ENCODE measurements around the gene MCM8. TPM values are rescaled to one million over a fixed set of nuclear protein-coding genes. Genes with fewer than 3 reads are reported as not detected.

Gene MCM8
- total RNA-seq, 1 experiment from 2014 or later, result 38.0 TPM

DNA sequence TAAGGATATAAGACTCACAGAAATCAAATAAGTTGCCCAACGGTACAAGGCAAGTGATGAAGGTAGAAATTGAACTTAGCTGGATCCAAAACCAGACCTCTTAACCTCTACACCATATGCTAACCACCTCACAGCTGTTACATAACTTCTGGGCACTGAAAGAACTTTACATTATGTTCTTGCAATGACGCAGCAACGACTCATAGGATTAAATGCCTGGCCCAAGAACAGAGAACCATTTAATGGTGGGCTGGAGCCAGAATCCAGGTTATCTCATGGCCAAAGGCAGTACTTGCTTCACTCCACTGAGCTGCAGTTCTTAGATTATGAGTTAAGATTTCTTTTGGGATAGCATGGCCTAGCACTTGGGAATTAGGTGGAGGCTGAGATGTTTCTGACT, 4.5 kb upstream of the MCM8 start:
- DNase-seq (ENCODE audit: low read depth), result peak; percentile 41

DNA sequence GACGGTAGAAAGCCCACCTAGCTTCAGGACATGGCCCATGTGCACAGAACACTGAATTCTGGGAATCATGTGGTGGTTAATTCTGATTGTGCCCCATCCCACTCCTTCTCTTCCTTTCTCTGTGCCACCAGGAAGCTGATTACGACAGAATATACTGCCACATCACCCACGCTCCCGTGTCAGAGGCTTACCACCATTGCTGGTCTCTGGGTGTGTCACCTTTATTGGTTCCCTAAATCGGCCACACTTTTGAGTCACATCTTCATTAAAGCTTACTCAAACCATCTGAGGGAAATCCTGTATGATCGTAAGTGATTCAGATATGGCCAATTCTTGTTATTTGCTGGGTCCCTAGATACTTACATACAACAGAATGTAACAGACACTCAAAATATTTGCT, 3.2 kb upstream of the MCM8 start:
- DNase-seq (ENCODE audit: low read depth), result no peak

DNA sequence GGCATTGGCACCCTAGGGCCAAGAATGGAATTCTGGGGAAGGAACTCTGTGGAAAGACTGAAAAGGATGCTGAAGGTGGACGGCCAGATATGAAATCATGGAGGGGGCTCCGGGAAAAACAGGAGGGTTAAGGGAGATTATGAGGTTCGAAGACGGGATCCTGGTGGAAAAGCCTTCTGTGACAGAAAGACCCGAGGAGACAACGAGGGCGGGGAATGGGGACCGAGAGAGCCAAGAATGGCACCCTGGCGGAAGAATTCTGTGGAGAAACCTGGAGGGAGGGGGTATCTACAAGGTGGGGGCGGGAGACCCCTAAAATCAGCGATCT, 545 bp upstream of the MCM8 start:
- no peak for DNase-seq (ENCODE audit: low read depth)

DNA sequence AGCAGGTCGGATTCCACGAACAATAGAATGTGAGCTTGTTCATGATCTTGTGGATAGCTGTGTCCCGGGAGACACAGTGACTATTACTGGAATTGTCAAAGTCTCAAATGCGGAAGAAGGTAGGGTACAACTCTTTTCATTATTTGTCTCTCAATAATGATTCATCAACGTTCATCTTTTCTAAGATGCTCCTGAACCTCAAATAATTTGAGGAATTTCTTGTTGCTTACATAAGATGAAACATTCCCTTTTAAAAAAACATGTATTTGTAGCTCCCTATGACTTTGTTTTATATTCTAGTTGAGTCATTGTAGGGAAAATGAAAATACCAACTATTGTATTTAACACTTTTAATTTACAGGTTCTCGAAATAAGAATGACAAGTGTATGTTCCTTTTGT, 17.0 kb downstream of the MCM8 start:
- DNase-seq (ENCODE audit: low read depth), result no peak

DNA sequence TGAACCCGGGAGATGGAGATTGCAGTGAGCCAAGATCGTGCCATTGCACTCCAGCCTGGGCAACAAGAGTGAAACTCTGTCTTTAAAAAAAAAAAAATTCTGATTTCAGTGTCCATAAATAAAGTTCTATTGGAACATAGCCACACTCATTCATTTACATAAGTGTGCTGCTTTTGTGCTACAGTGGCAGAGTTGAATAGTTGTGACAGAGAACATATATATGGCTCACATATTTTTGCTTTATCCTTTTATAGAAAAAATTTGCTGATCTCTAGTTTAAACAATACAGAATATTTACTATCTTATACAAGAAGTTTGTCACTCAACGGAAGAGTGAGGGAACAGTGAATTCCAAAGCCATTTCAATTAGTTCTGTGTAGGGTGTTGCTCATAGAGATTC, 18.0 kb downstream of the MCM8 start:
- DNase-seq (ENCODE audit: low read depth), result no peak

DNA sequence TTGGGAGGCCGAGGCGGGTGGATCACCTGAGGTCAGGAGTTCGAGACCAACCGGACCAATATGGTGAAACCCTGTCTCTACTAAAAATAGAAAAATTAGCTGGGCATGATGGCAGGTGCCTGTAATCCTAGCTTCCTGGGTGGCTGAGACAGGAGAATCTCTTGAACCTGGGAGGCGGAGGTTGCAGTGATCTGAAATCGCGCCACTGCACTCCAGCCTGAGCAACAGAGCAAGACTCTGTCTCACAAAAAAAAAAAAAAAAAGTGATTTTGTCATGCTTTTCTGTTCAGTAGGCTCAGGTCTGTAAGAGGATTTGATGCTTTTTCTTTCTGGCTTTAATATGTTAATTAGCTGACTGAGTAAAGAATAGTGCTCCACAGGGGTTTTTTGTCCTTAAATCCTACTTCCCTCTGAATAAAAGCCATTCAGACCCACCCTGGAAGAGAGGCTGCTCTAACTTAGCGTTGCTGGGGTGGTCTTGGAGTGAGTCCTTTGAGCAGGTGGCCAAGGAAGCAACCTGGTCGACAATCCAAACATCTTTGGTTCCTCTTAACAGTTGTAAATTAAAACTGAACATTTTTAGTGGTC, 19.0 kb downstream of the MCM8 start:
- DNase-seq (ENCODE audit: low read depth), result no peak

DNA sequence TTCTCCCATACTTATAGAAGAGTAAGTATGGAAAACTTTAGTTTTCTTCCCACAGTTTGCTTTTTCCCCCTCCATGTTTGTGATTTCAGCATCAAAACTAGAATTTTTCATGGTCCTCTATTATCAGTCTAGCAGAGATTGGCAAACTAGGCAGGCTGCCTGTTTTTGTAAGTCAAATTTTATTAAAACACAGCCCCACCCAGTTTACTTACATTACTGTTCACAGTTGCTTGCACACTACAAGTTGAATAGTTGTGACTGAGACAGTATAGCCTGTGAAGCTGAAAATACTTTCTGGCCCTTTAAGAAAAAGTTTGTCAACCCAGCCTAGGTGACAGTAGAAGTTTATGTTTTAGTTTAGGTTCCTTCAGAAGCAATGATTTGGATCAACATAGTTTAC, 19.5 kb downstream of the MCM8 start:
- no peak for DNase-seq (ENCODE audit: low read depth)

DNA sequence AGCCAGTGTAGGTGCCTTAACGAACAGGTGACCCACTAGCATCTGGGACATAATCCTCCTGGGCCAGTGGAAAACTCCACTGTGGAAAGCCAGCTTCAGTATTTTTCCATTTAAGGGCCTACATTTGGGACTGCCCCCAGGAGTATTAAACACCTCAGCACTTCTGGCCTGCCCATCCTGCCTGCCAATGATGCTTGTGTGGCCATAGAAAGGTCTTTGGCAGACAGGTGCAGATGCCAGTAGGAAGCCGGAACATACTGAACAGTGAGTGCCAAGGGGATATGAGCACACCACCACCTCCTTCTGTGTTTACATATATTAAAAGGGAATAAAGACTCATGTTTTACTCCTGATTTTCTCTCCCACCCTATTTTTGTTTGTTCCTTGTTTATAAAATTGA, 19.9 kb downstream of the MCM8 start:
- DNase-seq (ENCODE audit: low read depth), result no peak

DNA sequence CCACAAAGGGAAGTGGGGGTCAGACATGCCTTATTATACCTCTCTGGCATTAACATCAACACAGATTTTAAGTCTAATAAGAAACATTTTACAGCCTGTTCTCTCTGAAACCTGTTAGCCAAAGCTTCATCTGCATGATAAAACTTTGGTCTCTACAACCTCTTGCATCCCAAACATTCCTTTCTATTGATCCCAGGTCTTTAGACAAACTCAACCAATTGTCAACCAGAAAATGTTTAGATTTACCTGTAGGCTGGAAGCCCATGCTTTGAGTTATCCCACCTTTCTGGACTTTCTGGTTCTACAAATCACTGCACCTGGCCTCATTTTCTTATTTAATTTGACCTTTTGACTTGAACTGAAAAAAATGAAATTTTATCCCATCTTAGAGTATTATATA, 20.8 kb downstream of the MCM8 start:
- DNase-seq (ENCODE audit: low read depth), result no peak

DNA sequence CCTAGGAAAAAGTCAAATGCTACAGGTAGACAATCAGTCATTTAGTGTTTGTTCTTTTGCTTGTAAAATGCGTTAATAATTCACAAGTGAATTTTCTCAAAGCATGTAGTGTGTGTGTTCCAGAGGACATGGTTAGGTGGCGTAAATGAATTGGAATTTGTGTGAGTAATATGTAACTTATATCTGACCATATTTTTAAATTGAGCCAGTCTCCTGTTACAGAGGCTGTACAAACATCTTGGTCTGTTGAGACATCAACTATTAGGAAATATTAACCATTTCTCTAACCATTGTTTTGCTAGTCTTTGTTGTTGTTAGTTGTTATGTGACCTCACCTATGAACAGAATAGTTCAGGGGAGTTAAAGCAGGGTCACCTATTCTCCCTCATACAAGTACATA, 22.7 kb downstream of the MCM8 start:
- no peak for DNase-seq (ENCODE audit: low read depth)

DNA sequence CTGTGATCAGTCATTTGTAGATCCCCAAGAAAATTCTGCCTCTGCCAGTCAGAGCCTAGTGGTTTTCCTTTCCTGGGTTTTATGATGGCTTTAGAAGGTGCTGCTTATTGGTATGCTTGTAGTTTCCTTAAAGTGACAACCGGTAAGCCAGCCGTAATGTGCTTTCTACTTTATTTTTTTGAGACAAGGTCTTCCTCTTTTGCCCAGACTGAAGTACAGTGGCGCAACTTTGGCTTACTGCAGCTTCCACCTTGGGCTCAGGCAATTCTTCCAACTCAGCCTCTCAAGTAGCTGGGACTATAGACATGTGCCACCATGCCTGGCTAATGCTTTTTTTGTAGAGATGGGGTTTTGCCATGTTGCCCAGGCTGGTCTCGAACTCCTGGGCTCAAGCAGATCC, 23.5 kb downstream of the MCM8 start:
- DNase-seq (ENCODE audit: low read depth), result no peak

DNA sequence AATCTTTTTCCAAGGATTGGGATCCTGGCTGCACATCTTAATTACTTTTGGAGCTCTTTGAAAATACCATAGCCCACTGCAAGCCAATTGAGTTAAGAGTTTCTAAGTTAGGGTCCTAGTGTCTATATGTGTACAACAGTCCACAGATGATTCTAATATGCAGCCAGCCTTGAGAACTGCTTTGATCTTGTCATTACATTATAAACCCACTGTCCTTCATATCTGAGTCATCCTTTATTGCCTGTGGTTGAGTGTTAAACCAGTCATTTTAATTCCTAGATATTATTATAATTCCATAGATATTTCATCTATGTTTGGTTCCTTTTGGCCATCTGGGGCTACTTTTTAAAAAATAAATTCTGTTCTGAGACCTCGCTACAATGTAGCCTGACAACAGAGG, 24.1 kb downstream of the MCM8 start:
- DNase-seq (ENCODE audit: low read depth), result no peak

DNA sequence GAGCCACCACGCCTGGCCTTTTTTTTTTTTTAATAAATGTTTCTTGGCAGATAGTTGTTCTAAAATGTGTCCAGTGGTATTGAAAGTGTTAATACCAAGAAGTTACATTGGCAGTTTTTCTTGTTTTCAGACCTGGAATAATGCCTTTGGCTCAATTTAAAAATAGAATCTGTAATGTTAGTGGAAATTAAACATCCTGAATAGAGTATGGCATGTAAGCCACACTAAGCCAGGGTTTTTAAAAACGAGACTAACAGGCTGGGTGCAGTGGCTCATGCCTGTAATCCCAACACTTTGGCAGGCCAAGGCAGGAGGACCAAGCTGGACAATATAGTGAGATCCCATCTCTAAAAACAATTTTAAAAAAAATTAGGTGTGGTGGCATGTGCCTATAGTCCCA, 25.3 kb downstream of the MCM8 start:
- no peak for DNase-seq (ENCODE audit: low read depth)

DNA sequence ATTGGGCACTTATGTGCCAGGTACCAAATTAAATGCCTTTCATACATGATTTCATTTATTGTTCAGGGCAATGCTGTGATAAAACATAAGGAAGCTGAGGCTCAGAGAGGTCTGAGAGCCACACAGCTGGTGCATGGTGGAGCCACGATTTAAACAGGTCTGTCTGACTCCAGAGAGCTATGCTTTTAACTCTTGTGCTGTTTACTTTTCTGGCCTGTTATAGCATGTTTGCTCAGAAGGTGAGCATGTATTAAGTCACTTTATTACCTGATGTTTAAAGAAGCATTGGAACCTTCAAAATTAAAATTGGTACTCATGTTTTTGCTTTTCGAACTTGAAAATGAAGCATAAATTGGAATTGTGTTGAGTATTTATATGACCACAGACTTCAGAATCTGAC, 26.8 kb downstream of the MCM8 start:
- DNase-seq (ENCODE audit: low read depth), result no peak

DNA sequence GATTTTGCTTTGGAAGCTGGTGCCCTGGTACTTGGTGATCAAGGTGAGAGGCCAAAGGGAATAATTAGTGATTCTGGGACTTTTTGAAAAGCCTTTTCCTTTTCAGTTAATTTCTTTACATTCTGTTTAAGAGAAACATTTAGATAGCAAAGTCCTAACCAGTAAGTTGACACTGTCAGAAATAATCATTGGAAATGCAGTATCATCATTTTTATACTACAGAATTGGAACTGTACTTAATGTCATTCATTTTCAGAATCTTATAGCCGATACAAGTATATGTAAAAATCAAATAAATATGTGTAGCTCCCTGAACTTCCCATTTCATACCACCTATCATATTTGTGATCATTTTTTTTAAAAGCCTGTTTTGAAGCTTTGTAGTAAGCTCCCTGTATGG, 27.5 kb downstream of the MCM8 start:
- no peak for DNase-seq (ENCODE audit: low read depth)

DNA sequence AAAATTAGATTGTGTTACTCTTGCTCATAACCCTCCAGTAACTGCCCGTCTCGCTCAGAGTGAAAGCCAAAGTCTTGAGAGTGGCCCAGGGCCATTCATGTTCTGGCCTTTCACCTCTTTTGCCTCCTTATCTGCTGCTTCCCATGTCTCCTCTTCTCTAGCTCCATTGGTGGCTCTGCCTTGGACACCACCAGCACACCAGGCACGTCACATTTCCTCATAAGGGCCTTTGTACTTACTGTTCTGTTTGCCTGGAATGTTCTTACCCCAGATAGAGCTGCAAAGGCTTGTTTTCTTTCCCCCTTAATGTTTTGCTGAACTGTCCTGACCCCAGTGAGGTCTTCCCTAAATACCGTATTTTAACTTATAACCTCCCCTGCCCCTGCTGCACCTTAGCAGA, 29.3 kb downstream of the MCM8 start:
- DNase-seq (ENCODE audit: low read depth), result no peak

DNA sequence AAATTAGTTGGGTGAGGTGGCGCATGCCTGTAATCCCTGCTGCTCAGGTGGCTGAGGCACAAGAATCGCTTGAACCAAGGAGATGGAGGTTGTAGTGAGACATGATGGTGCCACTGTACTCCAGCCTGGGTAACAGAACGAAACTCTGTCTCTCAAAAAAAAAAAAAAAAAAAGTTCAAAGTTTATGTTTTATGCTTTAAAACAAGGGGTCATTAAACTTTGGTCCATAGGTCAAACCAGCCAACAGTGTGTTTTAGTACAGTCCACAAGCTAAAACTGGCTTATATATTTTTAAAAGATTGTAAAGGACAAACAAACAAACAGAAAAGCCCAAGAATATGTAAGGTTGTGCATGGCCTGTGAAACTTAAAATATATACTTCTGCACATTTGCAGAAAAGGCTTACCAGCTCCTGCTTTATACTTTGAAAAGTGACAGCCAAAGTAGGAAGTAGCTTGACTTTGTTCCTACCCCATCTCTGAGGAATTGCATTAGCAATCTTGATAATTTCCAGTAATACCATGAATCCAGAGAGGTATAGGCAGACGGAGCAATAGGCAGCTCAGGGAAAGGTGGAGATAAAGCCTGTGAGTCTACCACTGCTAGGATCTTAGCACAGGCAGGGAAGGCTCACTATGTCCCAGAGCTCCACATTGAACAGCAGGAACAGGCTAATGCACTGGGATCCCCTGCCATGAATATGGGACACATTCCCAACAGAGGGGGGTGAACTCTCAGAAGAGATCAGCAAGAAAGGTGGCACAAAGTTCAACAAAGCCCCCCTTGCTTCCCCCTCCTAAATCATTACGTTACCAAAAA, 30.5 kb downstream of the MCM8 start:
- no peak for DNase-seq (ENCODE audit: low read depth)

DNA sequence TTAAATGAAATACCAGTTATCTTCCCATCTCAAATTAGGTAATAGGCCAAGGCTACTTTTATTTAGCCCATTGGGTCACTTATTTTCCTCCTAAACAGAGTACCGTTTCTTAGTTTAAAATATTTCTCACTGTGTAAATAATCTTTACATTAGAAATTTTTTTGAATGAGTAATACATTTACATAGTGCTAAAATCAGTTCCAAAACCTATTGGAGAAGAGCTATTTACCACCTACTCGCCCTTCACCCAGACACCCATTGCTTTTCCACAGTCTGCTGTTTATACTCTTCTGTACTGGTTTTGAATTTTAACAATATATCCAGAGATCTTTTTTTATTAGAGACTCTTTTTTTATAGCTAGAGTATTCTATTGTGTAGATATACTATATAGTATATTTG, 36.9 kb downstream of the MCM8 start:
- no peak for DNase-seq (ENCODE audit: low read depth)

DNA sequence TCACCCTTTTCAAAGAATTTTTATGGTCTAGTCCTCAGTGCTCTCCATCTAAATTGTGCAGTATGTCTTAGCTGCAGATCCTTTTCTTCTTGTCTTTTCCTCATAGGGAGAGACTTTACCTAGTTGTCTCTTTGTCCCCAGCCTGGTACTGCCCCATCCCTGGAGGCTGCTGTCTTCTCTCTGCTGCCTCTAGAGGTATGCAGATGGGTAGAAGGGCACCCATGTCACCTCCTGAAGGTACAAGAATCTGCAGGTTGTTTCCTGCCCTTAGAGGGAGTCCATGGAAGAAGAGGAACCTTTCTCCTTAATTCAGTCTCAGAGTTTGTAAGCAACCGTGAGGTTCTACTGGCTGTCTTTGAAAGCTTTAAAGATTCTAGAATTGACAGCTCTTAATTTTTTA, 39.1 kb downstream of the MCM8 start:
- no peak for DNase-seq (ENCODE audit: low read depth)

DNA sequence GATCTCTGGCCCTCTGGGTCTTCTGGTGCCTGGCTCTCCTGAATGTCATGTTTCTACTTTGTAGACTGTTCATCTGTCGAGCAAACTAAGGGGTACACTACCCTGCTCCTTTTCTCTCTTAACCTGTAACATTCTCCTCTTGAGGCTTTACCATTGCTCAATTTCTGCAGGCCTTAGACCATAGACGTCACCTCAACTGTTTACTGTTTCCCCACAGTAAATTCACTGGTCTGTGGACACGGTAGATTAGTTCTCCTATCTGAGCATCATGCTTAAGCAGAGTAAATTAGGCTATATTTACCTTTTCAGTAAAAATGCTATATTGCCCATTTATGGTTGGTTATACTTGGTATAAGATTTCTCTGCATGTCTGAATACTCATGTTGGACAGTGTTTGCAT, 40.5 kb downstream of the MCM8 start:
- DNase-seq (ENCODE audit: low read depth), result no peak

DNA sequence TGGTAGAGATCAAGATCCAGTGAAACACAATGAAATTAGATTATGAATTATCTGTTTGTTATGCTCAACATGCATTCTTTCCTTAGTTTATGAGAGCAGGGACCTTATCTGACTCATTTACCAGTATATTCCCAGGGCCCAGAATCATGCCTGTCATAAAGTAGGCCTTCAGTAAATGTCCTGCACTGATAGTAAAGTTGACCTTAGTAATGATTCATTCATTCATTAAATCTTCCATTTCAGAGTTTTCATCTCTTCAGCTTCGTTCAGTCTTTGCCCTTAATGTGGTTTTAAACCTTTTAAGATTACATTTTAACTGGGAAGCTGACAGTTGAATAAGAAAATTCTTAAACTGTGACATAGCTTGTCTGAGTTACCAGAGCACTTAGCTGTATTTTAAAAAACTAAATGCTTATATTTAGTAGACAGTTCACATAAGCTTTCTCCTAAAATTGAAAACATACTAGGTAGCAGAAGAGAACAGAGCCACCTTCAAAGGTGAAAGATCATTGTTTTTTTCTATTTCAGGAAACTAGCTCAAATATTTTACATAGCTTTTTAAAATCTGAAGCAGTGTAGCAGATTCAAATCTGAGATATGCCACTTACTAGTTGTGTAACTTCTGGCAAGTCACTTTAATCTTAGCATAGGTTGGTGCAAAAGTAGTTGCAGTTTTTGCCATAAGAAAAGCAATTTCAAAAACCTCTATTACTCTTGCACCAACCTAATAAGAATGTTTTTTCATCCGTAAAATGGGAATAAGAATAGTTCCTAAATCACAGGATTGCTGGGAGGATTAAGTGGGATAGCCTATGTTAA, 41.4 kb downstream of the MCM8 start:
- DNase-seq (ENCODE audit: low read depth), result no peak

DNA sequence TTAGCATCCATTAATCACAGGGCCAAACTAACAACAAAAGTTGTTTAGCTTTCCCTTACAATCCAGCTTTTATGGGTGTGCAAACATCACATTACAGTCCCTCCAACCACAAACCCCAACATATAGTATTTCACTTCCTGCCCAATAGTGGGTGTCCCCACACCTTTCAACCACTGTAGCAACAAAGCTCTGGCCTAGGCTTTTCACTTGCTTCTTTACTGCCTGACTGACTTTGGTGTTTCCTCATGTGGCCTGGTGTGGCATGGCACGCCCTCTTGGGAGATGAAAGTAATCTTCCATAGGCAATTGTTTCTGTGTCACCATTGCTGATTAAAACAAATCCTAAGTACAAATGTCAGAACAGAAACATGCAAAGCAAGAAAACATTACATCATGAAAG, 46.3 kb downstream of the MCM8 start:
- no peak for DNase-seq (ENCODE audit: low read depth)

DNA sequence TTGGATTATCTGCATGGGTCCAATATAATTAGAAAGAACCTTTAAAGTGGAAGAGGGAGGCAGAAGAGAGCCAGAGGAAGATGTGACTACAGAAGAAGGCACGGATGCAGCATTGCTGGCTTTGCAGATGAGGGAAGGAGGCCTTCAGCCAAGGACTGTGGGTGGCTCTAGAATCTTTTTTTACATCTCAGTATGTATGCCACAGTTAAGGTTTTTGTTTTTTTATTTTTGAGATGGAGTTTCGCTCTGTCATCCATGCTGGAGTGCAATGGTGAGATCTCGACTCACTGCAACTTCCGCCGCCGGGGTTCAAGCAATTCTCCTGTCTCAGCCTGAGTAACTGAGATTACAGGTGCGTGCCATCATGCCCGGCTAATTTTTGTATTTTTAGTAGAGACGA, 49.3 kb downstream of the MCM8 start:
- no peak for DNase-seq (ENCODE audit: low read depth)
